Esophagus muscularis mucosa (tissue), 4 donors: ENCODE measurements around the gene MAP2K7. TPM values are rescaled to one million over a fixed set of nuclear protein-coding genes. Genes with fewer than 3 reads are reported as not detected.
"Not testable (repeated sequence)": the region's sequence is repeated elsewhere in the genome, so short reads cannot be mapped to it uniquely, and the experiment has no call there.

Experiments used
- DNase-seq: peaks from one replicate; pipeline ENCODE4 v3.0.0-alpha.2; 2017; ENCODE audit errors: extremely low spot score
- H3K27ac ChIP-seq, 4 donors: fragments of 200-600 bp; sonication (generic); replicated peaks in 1 of 4; 1 replicate in 3 of 4; 2 replicates in 1 of 4; pipeline ENCODE4 v1.5.1; 2016 to 2019; ENCODE audit warnings: mild to moderate bottlenecking in 1 of 4
- H3K27me3 ChIP-seq, 4 donors: fragments of 200-600 bp; sonication (generic); one replicate each; pipeline versions ENCODE4 v1.5.1 to v1.6.0; 2016 to 2019
- H3K36me3 ChIP-seq, 4 donors: fragments of 200-600 bp; sonication (generic); one replicate each; pipeline ENCODE4 v1.5.1; 2016 to 2019
- H3K4me1 ChIP-seq, 4 donors: fragments of 200-600 bp; sonication (generic); one replicate each; pipeline ENCODE4 v1.5.1; 2016 to 2019
- H3K4me3 ChIP-seq, 4 donors: fragments of 200-600 bp; sonication (generic); 1 replicate in 2 of 4; 2 replicates in 2 of 4; pipeline ENCODE4 v1.5.1; 2016 to 2019; ENCODE audit warnings: mild to moderate bottlenecking in 4 of 4, moderate library complexity in 1 of 4
- H3K9me3 ChIP-seq, 4 donors: fragments of 200-600 bp; sonication (generic); 1 replicate in 3 of 4; 2 replicates in 1 of 4; pipeline ENCODE4 v1.5.1; 2016 to 2019
- CTCF ChIP-seq, 3 experiments: fragments of 200-600 bp in 2 of 3; fragments of 450-650 bp in 1 of 3; sonication (generic) in 2 of 3; IDR thresholded peaks; one replicate each; pipeline ENCODE4 v1.5.1; 2017 to 2019; ENCODE audit warnings: antibody characterized with exemption in 3 of 3, mild to moderate bottlenecking in 2 of 3, moderate library complexity in 1 of 3
- EP300 ChIP-seq: sonication (generic); formaldehyde crosslinking; IDR thresholded peaks from one replicate; pipeline ENCODE4 v1.6.1; 2017; ENCODE audit warnings: antibody characterized with exemption
- POLR2A ChIP-seq: fragments of 450-650 bp; IDR thresholded peaks from one replicate; pipeline ENCODE4 v1.6.1; 2017; ENCODE audit warnings: antibody characterized with exemption, moderate library complexity, mild to moderate bottlenecking, low read depth
- POLR2AphosphoS5 ChIP-seq, 2 donors: sonication (generic); formaldehyde crosslinking; IDR thresholded peaks; one replicate each; pipeline ENCODE4 v1.6.1; 2017; ENCODE audit warnings: antibody characterized with exemption in 2 of 2
- WGBS: methylation state at CpG from one replicate; pipeline ENCODE4 v1.1.5; 2018; 5-methylcytosine and 5-hydroxymethylcytosine counted together
- intact Hi-C: fragments of 100-400 bp; cut with DNase I; formaldehyde crosslinking; loops from one replicate; pipeline ENCODE4 v1.15.1; 2023
- total RNA-seq, 4 donors: library from RNA; depleted of rRNA; stranded (reverse); fragments of >200 nt; gene quantifications; one replicate each; pipeline versions ENCODE4 v1.1.0 to v1.2.1, GENCODE V29; 2016

The MAP2K7 gene
- total RNA-seq, 4 donors from 2014 or later, result 17.2 to 31.9 (median 24.5) TPM

GRCh38 chr19:7915250-7916102, 11.8 kb downstream of the MAP2K7 start:
- Histone ChIP-seq H3K4me3 (peak overlapping the region; percentile 46 to 62 (median 54)), H3K36me3 (peaks cover 25 to 31% (median 29%) of the 10 kb centered on the region in 4 donors), H3K9me3 (no peaks in the 10 kb centered on the region), H3K27me3 (peaks cover 11 to 59% (median 28%) of the 10 kb centered on the region in 4 donors), H3K27ac (no peak overlapping the region), H3K4me1 (peaks cover 24 to 51% (median 47%) of the 10 kb centered on the region in 4 donors)
- DNase-seq, result no peak
- WGBS, result 55% methylated on average over 16 of the region's 24 CpGs
- intact Hi-C loops, result no loop called here
- peak in 1 of 2 donors; percentile 19 for TF ChIP-seq POLR2AphosphoS5 (IDR thresholded peaks at IDR 0.05)
- no peak for TF ChIP-seq EP300

- peaks cover 11 to 59% (median 28%) of the 10 kb centered on the region in 4 donors for H3K27me3 ChIP-seq
- H3K27ac ChIP-seq, result peak overlapping the region; percentile 69 to 96 (median 89)
- WGBS, result 2% methylated on average over 18 of the region's 104 CpGs
- H3K36me3 ChIP-seq, result peaks cover 16 to 23% (median 21%) of the 10 kb centered on the region in 4 donors
- no peaks in the 10 kb centered on the region for H3K9me3 ChIP-seq
- DNase-seq, result no peak
- intact Hi-C loops, result no loop called here
- H3K4me3 ChIP-seq, result peak overlapping the region; percentile 46 to 62 (median 54)
- H3K4me1 ChIP-seq, result peaks cover 28 to 56% (median 52%) of the 10 kb centered on the region in 4 donors
- TF ChIP-seq POLR2A (no peak), EP300 (no peak), CTCF (IDR thresholded peaks at IDR 0.05) (no peak), POLR2AphosphoS5 (IDR thresholded peaks at IDR 0.05) (no peak)
Observed at GRCh38 chr19:7916103-7916954, 12.7 kb downstream of the MAP2K7 start.

GRCh38 chr19:7916955-7917266, 13.2 kb downstream of the MAP2K7 start:
- 20% methylated on average over 2 of the region's 12 CpGs for WGBS
- intact Hi-C loops, result no loop called here
- Histone ChIP-seq H3K4me3 (peak overlapping the region; percentile 46 to 62 (median 54)), H3K27ac (peak overlapping the region; percentile 69 to 96 (median 89)), H3K4me1 (peaks cover 34 to 62% (median 58%) of the 10 kb centered on the region in 4 donors), H3K27me3 (peaks cover 11 to 59% (median 28%) of the 10 kb centered on the region in 4 donors), H3K36me3 (peaks cover 11 to 20% (median 18%) of the 10 kb centered on the region in 4 donors), H3K9me3 (no peaks in the 10 kb centered on the region)
- no peak for DNase-seq
- TF ChIP-seq POLR2AphosphoS5 (IDR thresholded peaks at IDR 0.05) (no peak), EP300 (no peak), CTCF (IDR thresholded peaks at IDR 0.05) (no peak), POLR2A (no peak)

GRCh38 chr19:7917267-7918061, 13.8 kb downstream of the MAP2K7 start:
- Histone ChIP-seq H3K36me3 (peaks cover 10 to 20% (median 18%) of the 10 kb centered on the region in 4 donors), H3K4me1 (peaks cover 40 to 68% (median 63%) of the 10 kb centered on the region in 4 donors), H3K27me3 (peaks cover 11 to 59% (median 28%) of the 10 kb centered on the region in 4 donors), H3K9me3 (no peaks in the 10 kb centered on the region), H3K27ac (peak overlapping the region; percentile 69 to 96 (median 89)), H3K4me3 (peak overlapping the region; percentile 46 to 62 (median 54))
- WGBS, result 3% methylated on average over 22 of the region's 71 CpGs
- intact Hi-C loops, result no loop called here
- no peak for DNase-seq
- no peak for TF ChIP-seq POLR2A
- peak; percentile 65 to 80 (median 71) for TF ChIP-seq CTCF (IDR thresholded peaks at IDR 0.05)
- TF ChIP-seq POLR2AphosphoS5 (IDR thresholded peaks at IDR 0.05), result peak in 1 of 2 donors; percentile 39
- TF ChIP-seq EP300, result no peak

- Histone ChIP-seq H3K4me3 (peak overlapping the region; percentile 46 to 62 (median 54)), H3K27ac (peak overlapping the region; percentile 69 to 96 (median 96)), H3K36me3 (peaks cover 9 to 20% (median 18%) of the 10 kb centered on the region in 4 donors), H3K4me1 (peaks cover 41 to 74% (median 70%) of the 10 kb centered on the region in 4 donors), H3K27me3 (peaks cover 11 to 59% (median 28%) of the 10 kb centered on the region in 4 donors)
- H3K9me3 ChIP-seq, intact Hi-C loops, DNase-seq: not testable (repeated sequence)
- WGBS, result 33% methylated on average over 28 of the region's 29 CpGs
Observed at GRCh38 chr19:7918062-7918614, 14.5 kb downstream of the MAP2K7 start.
